Measurements from ENCODE around the gene VWA8.

- TF ChIP-seq CTCF (conservative IDR thresholded peaks at IDR 0.05) (no peak), ZFX (IDR thresholded peaks at IDR 0.05) (no peak)
Observed at GRCh38 chr13:41552031-41552430, 408.9 kb downstream of the VWA8 start.

Measured in C4-2B (cell line).